Endothelial cell of hepatic sinusoid (primary cell): ENCODE measurements around the gene NAP1L5.

ENCODE experiments used
- in situ Hi-C: cut with HindIII; loops from 2 replicates; pipeline ENCODE4 v1.10.0; 2017; ENCODE audit warnings: low sequenced_read_pairs

The NAP1L5 gene

DNA sequence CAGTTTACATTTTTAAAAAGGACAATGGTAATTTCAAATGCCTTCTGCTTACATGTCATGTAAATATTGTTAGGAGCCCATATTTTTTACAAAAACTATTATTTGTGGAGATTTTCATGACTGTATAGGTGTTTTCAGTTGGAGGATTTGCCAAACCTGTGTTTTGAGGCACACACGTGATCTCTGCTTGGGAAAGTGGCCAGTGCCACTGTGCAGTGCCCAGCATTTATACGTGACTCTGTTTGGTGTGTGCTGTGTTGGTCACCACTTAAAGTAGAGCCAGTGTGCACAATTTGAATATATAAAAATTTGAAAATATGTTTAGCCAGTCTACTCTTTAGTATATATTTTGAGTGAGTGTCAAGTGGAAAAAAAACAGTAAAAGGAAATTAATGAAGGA, 26.8 kb upstream of the NAP1L5 start:
- in situ Hi-C loops: no loop called here

GRCh38 chr4:88722828-88723227, 25.2 kb upstream of the NAP1L5 start:
- in situ Hi-C loops: no loop called here

DNA sequence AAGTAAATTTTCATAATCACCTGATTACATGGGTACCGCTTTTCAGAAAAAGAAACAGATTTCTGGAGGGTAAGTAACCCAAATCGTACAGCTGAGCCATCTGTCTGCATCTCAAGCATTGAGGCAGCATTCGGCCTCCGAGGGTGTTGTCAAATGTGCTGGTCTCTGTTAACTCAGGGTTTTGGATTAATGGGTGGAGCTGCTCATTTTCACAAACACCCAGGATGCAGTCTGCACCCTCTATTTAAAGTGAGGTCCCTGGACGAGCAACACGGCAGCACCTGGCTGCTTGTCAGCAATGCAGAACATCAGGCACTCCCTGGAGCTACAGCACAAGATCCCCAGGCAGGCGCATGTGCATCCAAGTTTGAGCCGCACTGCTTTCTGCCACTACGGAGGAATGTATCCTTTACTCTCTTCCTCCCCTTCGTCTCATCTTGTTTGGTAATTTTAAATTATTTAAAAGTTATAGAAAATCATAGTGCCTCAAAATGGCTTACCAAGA, 24.7 kb upstream of the NAP1L5 start:
- in situ Hi-C loops: no loop called here

- in situ Hi-C loops: no loop called here
Observed at GRCh38 chr4:88720451-88721428, 23.1 kb upstream of the NAP1L5 start.

DNA sequence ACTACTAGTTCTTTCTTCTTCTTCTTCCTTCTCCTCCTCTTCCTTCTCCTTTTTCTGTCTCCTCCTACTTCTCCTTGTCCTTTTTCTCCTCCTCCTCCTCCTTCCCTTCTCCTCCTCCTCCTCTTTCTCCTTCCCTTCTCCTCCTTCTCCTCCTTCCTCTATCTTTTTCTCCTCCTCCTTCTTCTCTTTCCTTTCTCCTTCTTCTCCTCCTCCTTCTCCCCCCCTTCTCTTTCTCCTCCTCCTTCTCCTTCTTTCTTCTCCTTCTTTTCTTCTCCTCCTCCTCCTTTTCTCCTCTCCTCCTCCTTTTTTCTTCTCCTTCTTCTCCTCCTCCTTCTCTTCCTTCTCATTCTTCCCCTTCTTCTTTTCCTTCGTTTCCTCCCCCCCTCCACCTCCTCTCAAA, 21.8 kb upstream of the NAP1L5 start:
- in situ Hi-C loops: no loop called here

DNA sequence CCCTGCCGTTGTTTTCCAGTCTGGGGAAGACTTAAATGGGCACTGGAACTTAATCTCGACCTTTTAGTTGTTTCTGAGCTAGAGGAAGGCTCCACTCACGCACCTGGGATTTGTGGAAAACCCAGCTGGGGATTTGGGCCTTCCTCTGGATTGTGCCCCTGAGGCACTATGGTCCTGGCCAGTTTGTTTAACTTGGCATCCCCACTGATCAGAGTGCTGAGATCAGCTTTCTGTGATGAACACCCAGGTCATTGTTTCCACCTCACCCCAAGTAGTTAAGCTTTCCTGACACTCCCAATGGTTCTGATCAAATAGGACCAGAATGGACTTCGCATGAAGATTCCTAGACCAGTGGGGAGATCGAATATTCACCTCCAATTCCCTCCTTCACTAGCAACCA, 20.5 kb upstream of the NAP1L5 start:
- in situ Hi-C loops: no loop called here

DNA sequence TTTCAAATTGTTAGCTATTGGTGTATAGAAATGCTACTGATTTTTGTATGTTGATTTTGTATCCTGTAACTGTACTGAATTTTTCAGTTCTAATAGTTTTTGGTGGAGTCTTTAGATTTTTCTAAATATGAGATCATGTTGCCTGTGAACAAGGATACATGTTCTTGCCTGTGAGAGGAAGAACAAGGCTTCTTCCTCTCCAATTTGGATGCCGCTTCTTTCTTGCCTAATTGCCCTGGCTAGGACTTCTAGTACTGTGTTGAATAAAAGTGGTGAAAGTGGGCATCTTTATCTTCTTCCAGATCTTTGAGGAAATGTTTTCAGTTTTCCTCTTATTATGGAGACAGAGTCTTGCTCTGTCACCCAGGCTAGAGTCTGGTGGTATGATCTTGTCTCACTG, 16.2 kb upstream of the NAP1L5 start:
- in situ Hi-C loops: no loop called here

DNA sequence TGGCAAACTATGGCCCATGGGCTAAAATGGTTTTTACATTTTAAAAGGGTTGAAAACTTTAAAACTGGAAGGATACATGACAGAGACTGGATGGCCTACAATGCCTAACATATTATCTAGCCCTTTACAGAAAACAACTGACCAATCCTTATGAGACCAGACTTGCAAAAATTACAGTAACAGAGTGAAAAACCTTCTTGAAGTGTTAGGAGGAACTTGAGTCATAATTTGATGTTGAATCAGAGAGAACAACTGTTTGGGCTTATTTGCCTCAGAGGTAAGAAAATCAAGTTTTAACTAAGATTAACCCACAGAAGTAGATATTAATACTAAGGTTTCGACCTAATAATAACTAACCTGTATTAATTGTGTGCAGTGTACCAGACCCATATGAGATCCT, 12.4 kb upstream of the NAP1L5 start:
- in situ Hi-C loops: no loop called here

DNA sequence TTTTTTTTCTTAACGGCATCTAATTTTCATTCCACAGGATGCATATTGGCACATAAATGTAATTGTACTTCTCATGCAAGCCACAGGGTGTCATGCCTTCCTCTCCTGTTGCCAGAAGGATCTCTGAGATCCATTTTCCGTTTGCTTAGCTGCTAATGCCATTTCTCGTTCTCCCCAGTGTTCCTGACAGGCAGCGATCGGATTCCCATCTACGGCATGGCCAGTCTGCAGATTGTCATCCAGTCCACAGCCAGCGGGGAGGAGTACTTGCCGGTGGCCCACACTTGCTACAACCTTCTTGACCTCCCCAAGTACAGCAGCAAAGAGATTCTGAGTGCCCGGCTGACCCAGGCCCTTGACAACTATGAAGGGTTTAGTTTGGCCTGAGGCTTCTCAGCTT, 8.9 kb upstream of the NAP1L5 start:
- in situ Hi-C loops: no loop called here

DNA sequence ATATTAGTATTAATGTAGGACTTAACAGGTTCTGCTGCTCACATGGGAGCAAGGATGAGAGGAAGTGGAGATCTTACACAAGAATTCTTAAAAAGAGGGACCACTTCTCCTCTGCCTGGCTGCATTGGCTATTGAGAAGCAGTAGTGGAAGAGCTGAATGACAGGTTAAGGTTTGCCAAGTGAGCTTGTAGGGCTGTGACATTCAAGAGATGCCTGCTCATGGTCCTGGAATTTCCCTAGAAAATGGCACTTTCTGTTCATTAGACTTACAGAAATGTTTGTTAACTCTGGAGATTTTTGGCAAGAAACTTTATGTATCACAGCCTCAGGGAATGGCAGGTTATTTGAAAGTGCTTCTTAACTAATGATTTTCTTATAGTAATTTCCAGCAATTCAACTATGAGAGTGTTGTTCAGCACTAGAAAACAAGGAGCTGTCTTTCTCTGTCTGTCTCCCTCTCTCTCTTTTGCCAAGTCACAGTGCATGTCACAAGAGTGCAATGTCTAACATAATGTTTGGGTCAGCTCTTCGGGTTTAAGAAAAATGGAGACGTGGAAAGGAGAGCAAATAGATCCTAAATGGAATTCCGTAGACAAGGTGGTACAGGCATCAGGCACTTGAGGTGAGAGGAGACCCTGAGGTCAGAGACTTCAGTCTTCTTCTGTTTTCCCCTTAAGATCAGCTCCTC, 8.3 kb upstream of the NAP1L5 start:
- in situ Hi-C loops: no loop called here

DNA sequence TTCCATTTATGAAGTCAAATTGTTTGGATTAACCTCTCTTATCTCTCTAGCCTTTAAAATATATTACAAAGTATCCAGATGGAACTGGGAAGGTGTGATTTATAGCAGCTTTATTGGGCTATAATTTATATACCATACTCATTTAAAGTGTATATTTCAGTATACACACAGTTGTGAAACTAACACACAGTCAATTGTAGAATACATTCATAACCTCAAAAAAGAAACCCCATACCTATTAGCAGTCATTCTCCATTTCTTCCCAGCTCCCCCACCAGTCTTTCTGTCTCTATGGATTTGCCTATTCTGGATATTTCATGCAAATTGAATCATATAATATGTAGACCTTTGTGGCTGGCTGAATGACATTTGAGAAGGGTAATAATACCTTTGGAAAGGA, 7.6 kb upstream of the NAP1L5 start:
- in situ Hi-C loops: no loop called here

- in situ Hi-C loops: no loop called here
Observed at GRCh38 chr4:88702782-88703181, 5.2 kb upstream of the NAP1L5 start.

GRCh38 chr4:88698519-88698918, 890 bp upstream of the NAP1L5 start:
- in situ Hi-C loops: no loop called here

- in situ Hi-C loops: no loop called here
Observed at GRCh38 chr4:88697141-88697540, 488 bp downstream of the NAP1L5 start.

DNA sequence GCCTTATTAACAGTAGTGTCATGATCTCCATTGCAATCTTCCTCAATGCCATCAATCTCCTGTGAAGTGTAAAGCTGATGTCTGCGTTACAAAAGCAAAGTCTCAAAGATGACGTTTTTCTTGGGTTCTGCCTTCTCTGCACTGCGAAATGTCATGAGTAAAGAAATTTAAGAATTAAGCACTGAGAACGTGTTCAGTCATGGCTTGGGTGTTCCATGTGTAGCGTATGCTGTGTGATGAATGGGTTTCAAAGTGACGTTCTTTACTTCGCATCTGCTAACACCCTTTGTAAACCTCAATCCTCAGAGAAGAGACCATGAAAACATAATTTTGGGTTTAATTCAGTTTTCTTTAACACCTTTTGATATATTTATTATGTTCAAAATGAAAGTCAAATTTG, 999 bp downstream of the NAP1L5 start:
- in situ Hi-C loops: no loop called here

DNA sequence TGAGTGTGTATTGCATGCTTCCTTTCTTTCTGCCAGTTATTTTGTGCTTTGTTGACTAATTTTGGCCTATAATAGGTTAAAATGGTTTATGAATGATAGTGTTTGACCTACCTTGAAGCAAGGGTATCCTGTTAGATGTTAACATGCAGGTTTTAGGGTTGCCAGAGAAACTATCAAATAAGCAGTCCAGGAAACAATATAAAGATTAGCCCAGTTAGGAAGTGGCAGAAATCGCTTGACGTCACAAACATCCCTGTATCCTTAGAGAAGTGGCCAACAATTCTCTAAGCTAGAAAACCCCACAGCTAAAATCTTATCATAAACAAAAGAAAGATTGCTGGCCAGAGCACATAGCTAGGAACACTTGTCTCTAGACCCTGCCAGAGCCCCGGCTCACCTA, 3.8 kb downstream of the NAP1L5 start:
- in situ Hi-C loops: no loop called here

GRCh38 chr4:88690355-88690754, 7.3 kb downstream of the NAP1L5 start:
- in situ Hi-C loops: no loop called here

GRCh38 chr4:88681209-88681608, 16.4 kb downstream of the NAP1L5 start:
- in situ Hi-C loops: no loop called here

DNA sequence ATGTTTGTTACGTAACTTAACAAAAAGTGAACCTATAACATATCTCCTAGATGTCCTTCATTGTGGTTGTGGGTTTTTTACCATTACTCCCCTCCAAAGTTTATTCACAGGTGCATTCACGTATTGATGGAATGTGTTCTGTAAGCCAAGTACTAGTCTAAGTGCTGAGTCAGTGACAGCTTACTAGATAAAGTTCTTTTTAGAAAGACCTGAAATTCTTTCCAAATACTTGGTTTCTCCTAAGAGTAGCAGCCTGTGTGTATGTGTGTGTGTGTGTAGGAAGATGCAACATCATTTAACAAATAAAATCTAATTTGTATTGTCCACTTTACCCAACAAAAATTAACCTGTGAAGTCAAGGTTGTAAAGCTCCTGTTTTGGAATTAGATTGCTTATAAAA, 22.1 kb downstream of the NAP1L5 start:
- in situ Hi-C loops: loop anchor here (5.0 kb wide), 1 partner anchor 73 kb away; no protein-coding TSS in a partner anchor

DNA sequence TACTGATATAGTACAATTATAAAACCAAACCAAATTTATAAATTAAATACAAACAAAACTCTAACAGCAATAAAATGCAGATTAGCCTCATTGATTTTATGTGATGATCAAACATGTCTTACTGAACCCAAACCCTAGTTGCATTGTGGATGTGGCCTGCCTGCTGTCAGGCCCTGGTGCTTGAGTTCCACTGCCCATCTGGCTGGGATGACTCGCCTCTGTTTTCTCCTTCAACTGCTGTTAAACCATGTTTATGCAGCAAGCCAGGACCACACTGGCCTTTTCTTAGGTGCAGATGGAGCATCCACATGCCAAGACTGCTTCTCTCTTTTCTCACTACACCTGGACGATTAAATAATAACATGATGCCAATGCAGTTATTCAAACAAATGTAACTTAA, 22.6 kb downstream of the NAP1L5 start:
- in situ Hi-C loops: loop anchor here (5.0 kb wide), 1 partner anchor 73 kb away; no protein-coding TSS in a partner anchor

GRCh38 chr4:88674565-88674964, 23.1 kb downstream of the NAP1L5 start:
- in situ Hi-C loops: no loop called here

DNA sequence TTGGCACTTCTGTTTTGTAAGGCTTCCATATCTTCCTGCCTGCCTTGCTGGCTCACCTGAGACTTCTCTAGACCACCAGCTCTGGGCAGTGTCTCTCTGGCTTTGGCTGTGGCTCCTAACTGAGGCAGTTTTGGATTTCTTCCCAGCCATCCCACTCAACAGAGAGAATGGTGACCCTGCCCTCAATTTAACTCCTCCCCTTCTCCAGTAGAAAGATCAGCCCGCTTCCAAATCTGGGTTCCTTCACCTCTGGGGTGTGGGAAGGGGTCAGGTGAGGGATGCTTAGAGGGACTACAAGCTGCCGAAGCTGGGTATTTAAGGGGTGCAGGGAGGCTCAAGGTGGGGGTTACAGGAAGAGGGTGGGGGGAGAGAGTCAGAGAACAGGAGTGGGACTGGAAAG, 23.7 kb downstream of the NAP1L5 start:
- in situ Hi-C loops: no loop called here
